Adipose tissue (tissue), 3 donors: ENCODE data around the gene FBXO27. TPM values are rescaled to one million over a fixed set of nuclear protein-coding genes. Genes with fewer than 3 reads are reported as not detected.
"Not testable (repeated sequence)": the region's sequence is repeated elsewhere in the genome, so short reads cannot be mapped to it uniquely, and the experiment has no call there.

ENCODE experiments used
- H3K27ac ChIP-seq: one replicate; pipeline ENCODE4 v1.5.1; 2013; ENCODE audit warnings: low read depth, low read length
- WGBS, 3 donors: extraction: QIAGEN DNeasy Blood & Tissue Kit; methylation state at CpG; one replicate each; pipeline ENCODE4 v1.1.7; 2013; 5-methylcytosine and 5-hydroxymethylcytosine counted together
- polyA plus RNA-seq, 3 donors: library from polyadenylated mRNA; stranded (reverse); fragments of 200-250 nt; gene quantifications; one replicate each; pipeline ENCODE4 v1.2.3, GENCODE V29; 2013
- donor health status: healthy with polysubstance abuse.
- donor health status: Bipolar disorder and iron deficiency.
- donor health status: healthy.

FBXO27 gene
- polyA plus RNA-seq, 3 donors, result 3.1 to 19.0 (median 4.4) TPM

- H3K27ac ChIP-seq, result no peak overlapping the region
- 53 to 65% (median 55%) methylated on average over 7 of the region's 7 CpGs for WGBS, 3 donors
Measured at GRCh38 chr19:39001041-39001440, 31.3 kb downstream of the FBXO27 start.

- 85 to 88% (median 86%) methylated on average over 3 of the region's 3 CpGs for WGBS, 3 donors
Measured at GRCh38 chr19:38997576-38997975, 34.8 kb downstream of the FBXO27 start.

GRCh38 chr19:38993271-38993670 is 39.1 kb downstream of the FBXO27 start:
- no peak overlapping the region for H3K27ac ChIP-seq
- 50 to 64% (median 54%) methylated on average over 3 of the region's 3 CpGs for WGBS, 3 donors

More at GRCh38 chr19:38997576-38997975, 34.8 kb downstream of the FBXO27 start:
- not testable (repeated sequence) for H3K27ac ChIP-seq

- 60 to 69% (median 61%) methylated on average over 13 of the region's 13 CpGs for WGBS, 3 donors
- no peak overlapping the region for H3K27ac ChIP-seq
Measured at GRCh38 chr19:38990949-38991697, 41.2 kb downstream of the FBXO27 start.

GRCh38 chr19:38989614-38990013 is 42.7 kb downstream of the FBXO27 start:
- not testable (repeated sequence) for H3K27ac ChIP-seq
- WGBS, 3 donors, result 78 to 86% (median 79%) methylated on average over 1 of the region's 1 CpG

- 25 to 30% (median 27%) methylated on average over 12 of the region's 12 CpGs for WGBS, 3 donors
Measured at GRCh38 chr19:38989066-38989605, 43.2 kb downstream of the FBXO27 start.

GRCh38 chr19:38988627-38989026 is 43.7 kb downstream of the FBXO27 start:
- WGBS, 3 donors, result 84 to 89% (median 85%) methylated on average over 4 of the region's 4 CpGs
- H3K27ac ChIP-seq, result not testable (repeated sequence)

More at GRCh38 chr19:38989066-38989605, 43.2 kb downstream of the FBXO27 start:
- H3K27ac ChIP-seq, result no peak overlapping the region

- H3K27ac ChIP-seq, result not testable (repeated sequence)
- WGBS, 3 donors, result 83 to 92% (median 91%) methylated on average over 6 of the region's 6 CpGs
Measured at GRCh38 chr19:38987745-38988144, 44.6 kb downstream of the FBXO27 start.

- H3K27ac ChIP-seq, result no peak overlapping the region
- WGBS, 3 donors, result 87 to 94% (median 88%) methylated on average over 1 of the region's 1 CpG
Measured at GRCh38 chr19:38985262-38985661, 47.1 kb downstream of the FBXO27 start.

- WGBS, 3 donors, result 89 to 94% (median 94%) methylated on average over 10 of the region's 10 CpGs
Measured at GRCh38 chr19:38980583-38981374, 51.6 kb downstream of the FBXO27 start.

GRCh38 chr19:38979812-38980211 is 52.5 kb downstream of the FBXO27 start:
- 72 to 78% (median 72%) methylated on average over 5 of the region's 5 CpGs for WGBS, 3 donors

More at GRCh38 chr19:38980583-38981374, 51.6 kb downstream of the FBXO27 start:
- H3K27ac ChIP-seq, result no peak overlapping the region

GRCh38 chr19:38978326-38978689 is 54.0 kb downstream of the FBXO27 start:
- 56 to 90% (median 88%) methylated on average over 3 of the region's 3 CpGs for WGBS, 3 donors
- no peak overlapping the region for H3K27ac ChIP-seq

More at GRCh38 chr19:38979812-38980211, 52.5 kb downstream of the FBXO27 start:
- no peak overlapping the region for H3K27ac ChIP-seq

GRCh38 chr19:38977445-38978325 is 54.7 kb downstream of the FBXO27 start:
- WGBS, 3 donors, result 78 to 79% (median 79%) methylated on average over 15 of the region's 15 CpGs
- no peak overlapping the region for H3K27ac ChIP-seq

GRCh38 chr19:38975861-38976271 is 56.5 kb downstream of the FBXO27 start:
- H3K27ac ChIP-seq, result peak overlapping the region; percentile 64

GRCh38 chr19:38975214-38975860 is 57.0 kb downstream of the FBXO27 start, which contains the start of gene FBXO17:
Gene FBXO17 (minus strand): TSS chr19:38975742. CDS start chr19:38950319, 25,423 bp downstream.
- 4 to 10% (median 7%) methylated on average over 30 to 54 of the region's 63 CpGs for WGBS, 3 donors
- peak within 1 kb of the TSS; percentile 64 for H3K27ac ChIP-seq

More at GRCh38 chr19:38975861-38976271, 56.5 kb downstream of the FBXO27 start:
- WGBS, 3 donors, result 9 to 11% (median 10%) methylated on average over 12 to 22 of the region's 22 CpGs

- 30 to 48% (median 39%) methylated on average over 19 of the region's 19 CpGs for WGBS, 3 donors
- no peak overlapping the region for H3K27ac ChIP-seq
Measured at GRCh38 chr19:38974624-38975213, 57.6 kb downstream of the FBXO27 start.
